ENCODE measurements around the gene KLHL5.

GRCh38 chr4:39133623-39134022 lies 71.6 kb downstream of the KLHL5 start:
- TF ChIP-seq EZH2 (IDR thresholded peaks at IDR 0.05): no peak
- no peak for TF ChIP-seq EZH2phosphoT487 (IDR thresholded peaks at IDR 0.05)
- TF ChIP-seq, protein P1, sequence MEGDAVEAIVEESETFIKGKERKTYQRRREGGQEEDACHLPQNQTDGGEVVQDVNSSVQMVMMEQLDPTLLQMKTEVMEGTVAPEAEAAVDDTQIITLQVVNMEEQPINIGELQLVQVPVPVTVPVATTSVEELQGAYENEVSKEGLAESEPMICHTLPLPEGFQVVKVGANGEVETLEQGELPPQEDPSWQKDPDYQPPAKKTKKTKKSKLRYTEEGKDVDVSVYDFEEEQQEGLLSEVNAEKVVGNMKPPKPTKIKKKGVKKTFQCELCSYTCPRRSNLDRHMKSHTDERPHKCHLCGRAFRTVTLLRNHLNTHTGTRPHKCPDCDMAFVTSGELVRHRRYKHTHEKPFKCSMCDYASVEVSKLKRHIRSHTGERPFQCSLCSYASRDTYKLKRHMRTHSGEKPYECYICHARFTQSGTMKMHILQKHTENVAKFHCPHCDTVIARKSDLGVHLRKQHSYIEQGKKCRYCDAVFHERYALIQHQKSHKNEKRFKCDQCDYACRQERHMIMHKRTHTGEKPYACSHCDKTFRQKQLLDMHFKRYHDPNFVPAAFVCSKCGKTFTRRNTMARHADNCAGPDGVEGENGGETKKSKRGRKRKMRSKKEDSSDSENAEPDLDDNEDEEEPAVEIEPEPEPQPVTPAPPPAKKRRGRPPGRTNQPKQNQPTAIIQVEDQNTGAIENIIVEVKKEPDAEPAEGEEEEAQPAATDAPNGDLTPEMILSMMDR (IDR thresholded peaks at IDR 0.05): no peak

Measured in neural progenitor cell (in vitro differentiated cells).